GM21717 (cell line): ENCODE measurements around the gene ARSI.

Source experiments
- ATAC-seq: cut with Tn5 transposase; IDR thresholded peaks from one replicate; pipeline ENCODE4 v1.9.1; 2021; ENCODE audit warnings: mild to moderate bottlenecking, moderate library complexity; ENCODE audit not compliant: unreplicated experiment

ARSI gene

GRCh38 chr5:150309101-150309885, 6.6 kb upstream of the ARSI start:
- ATAC-seq, result no peak

DNA sequence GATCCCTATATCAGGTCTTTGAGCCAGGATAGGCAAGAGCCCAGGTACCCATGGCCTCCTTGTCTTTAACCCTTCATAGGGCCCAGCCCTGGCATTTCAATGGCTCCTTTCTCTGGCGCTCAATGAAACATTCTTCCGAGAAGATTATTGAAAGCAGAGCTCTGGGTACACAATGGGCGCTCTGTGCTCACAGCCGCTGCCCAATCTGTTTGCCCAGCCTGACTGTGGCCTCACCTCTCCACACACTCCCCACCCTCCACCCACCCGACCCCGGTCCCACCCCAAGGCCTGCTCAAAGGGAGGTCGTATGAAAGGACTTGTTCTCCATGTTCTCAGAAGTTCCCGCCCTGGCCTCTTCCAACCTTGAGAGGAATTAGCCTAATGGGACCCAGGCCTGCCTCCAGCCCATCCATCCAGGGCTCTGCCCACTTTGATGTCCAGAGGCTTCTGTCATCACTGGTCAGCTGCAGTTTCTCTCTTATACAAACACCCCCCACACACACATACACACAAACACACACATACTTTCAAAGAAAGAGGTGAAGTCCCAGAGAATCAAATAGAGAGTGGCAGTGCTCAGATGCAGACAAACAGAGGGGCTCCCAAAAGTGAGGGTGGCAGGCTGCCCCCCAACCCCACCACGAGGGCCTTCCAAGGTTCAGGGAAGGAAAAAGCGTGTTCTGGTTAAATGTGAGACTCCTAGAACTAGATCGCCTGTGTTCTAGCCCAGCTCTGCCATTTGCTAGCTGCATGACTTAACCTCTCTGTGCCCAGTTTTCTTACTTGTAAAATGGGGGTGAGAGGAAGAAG, 5.1 kb upstream of the ARSI start:
- no peak for ATAC-seq

DNA sequence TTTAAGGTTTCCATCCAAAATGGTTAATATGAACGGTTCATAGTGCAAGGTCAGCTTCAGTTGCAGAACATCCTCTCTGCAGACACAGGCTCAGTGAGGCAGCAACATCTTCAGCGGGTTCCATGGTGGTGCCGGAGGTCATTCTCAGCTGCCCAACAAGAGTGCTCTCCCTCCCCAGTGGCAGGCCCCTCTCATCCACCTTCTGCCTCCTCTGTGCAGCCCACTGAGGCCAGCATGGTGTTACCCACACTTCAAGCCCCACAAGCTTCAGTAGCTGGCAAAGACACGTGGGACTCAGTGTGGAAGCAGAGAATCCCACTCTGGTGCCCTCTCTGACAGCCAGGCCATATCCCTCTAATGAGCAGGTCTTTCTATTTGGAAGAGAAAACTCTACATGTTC, 4.1 kb upstream of the ARSI start:
- no peak for ATAC-seq

DNA sequence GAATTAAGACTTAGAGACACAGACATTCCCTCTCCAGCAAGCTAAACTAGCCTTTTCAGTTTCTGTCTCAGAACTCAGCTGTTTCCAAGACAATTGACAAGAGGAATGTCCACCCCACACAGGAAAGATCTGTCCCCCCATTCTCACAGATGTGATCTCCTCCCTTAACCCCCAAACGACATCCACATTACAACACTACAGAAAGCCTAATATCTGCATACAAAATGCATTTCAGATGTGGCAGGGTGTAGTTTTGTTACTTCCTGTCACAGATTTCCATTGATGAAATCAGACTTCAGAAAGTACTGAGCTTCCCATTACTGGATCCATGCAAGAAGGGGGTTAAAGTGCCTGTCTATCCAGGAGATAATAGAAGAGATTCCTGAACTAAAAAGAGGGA, 2.9 kb upstream of the ARSI start:
- no peak for ATAC-seq

DNA sequence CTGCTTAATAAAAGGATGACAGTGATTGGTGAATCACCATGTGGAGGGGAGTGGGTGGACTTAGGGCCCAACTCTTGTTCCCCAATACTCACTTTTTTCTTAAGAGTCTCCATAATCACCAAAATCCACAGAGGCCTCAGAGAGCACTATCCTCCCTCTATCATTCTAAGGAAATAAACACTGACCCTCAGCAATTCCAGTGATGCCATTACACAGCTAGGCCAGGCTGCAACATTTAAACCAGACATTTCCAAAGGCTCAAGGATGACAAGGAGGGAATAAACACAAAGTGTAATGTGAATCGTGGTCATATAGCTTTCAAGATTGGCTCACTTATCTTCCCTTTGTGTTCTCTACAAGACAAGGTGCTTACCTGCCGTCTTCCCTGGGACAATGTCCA, 2.4 kb upstream of the ARSI start:
- no peak for ATAC-seq

DNA sequence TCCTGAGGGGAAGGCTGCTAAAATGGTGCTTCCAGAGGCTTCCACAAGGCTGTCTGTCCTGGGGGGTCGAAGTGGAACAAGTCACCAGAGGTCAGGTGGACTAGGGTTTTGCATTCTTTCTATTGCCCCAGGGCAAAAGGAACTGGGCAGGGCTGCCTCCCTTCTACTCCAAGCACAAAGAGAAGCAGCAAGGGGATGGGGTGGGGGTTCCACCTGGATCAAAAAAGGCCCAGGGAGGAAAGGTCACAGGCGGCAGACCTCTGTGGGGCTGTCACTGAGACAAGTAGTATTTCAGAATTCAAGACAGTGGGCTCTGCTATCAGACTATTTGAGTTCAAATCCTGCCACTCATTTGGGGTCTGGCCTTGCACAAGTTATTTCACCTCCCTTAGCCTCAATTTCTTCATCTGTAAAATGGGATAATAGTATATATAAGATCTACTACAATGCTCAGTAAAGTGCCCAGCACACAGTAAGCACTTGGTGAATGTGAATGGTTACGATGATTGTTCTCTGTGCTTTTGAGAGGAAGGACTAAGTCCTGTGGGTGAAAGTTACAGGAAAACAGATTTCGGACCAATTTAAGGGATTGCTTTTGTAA, 1.9 kb upstream of the ARSI start:
- no peak for ATAC-seq

DNA sequence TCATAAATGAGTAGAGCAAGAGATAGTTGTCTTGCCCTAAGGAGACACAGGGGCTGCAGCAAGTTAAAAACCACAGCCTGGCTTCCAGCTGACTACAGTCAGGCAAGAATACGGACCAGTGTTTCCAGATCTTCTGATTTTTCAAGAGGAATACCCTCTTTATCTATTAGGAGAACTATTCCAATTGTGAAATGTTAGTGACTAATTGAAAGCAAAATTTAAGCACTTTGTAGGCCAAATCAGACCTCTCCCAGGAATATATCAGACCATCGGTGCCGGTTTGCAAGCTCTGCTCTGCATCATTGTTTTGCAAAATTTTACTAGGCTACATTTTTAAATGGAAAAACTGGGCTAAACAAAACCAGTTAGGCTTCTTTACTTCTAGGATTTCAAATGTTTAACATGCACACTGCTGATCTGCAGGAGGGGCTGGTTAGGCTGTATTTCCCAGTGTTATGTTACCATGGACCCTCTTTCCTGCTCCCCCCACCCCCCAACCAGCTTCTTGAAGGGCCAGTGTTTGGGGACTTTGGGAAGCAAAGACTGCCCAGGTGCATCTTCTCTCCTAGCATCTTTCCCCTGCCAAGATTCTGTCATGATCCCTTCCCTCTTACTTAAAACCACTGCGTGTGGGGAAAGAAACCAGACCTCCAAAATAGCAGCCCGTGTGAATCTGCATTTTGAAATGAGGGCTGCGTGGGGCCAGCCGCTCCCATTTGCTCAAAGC, 1.1 kb upstream of the ARSI start:
- no peak for ATAC-seq

DNA sequence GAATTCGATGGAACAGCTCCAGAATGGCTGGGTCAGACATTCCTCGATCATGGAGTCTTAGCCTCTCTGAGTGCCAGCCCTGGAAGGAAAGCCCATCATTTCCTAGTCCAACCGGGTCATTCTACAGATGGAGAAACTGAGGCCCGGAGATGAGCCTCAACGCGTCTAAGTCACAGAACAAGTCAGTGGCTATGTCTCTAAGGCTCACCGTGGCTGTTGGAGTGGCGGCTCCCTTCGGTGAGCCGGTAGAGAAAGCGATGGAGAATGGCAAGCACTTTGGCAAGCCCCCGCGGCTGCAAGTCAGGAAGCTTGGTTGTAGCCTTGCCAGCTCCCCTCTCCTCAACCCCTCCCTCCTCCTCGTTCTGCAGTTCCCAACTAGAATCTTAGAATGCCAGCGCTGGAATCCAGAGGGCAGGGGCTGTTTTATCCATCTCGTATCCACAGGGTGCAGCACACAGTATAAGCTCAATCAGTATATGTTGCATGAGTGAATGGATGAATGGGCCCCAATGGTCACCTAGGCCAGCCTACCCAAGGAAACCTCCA, 438 bp upstream of the ARSI start:
- no peak for ATAC-seq

- no peak for ATAC-seq
Observed at GRCh38 chr5:150301901-150302300, 804 bp downstream of the ARSI start.

DNA sequence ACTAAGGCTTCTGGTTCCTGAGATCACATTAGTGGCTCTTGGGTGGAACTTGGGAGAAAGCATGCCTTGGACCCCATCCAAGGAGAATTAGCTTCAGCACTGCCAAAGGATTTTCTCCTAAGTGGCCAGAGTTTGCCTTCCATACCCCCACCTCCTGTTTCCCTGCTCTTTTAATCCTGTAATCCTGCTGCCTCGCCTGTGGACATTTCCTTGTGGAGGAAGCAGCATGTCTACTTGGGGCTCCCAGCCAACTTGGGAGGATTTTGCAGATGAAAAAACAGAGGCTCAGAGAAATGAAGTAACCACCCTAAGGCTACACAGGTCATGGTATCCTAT, 1.6 kb downstream of the ARSI start:
- ATAC-seq, result no peak

GRCh38 chr5:150300496-150301169, 2.1 kb downstream of the ARSI start:
- no peak for ATAC-seq

GRCh38 chr5:150299571-150300327, 3.0 kb downstream of the ARSI start:
- no peak for ATAC-seq

GRCh38 chr5:150298701-150299451, 3.8 kb downstream of the ARSI start:
- no peak for ATAC-seq

DNA sequence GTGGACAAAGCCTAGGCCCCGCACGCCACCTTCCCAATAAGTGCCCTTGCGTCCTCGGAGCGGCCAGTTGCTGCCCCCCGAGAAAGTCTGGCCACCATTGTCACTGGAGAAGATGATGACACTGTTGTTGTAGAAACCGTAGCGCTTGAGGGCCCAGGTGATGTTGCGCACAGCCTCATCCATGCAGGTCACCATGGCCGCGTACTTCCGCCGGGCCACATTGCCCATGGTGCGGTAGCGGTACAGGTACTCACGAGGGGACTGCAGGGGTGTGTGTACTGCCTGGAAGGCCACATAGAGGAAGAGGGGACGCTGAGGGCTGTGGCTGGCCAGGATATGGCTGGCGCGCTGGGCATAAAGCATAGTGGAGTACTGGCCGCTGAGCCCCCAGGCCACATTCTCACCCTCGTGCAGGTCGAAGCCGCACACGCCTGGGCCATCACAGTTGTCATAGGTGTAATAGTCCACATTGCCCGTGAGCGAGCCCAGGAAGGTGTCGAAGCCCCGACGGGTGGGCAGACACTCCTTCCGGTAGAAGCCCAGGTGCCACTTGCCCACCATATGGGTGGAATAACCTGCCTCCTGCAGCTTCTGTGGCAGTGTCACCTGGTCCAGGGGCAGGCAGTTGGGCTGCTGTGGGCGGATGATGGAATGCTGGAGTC, 4.6 kb downstream of the ARSI start:
- no peak for ATAC-seq

DNA sequence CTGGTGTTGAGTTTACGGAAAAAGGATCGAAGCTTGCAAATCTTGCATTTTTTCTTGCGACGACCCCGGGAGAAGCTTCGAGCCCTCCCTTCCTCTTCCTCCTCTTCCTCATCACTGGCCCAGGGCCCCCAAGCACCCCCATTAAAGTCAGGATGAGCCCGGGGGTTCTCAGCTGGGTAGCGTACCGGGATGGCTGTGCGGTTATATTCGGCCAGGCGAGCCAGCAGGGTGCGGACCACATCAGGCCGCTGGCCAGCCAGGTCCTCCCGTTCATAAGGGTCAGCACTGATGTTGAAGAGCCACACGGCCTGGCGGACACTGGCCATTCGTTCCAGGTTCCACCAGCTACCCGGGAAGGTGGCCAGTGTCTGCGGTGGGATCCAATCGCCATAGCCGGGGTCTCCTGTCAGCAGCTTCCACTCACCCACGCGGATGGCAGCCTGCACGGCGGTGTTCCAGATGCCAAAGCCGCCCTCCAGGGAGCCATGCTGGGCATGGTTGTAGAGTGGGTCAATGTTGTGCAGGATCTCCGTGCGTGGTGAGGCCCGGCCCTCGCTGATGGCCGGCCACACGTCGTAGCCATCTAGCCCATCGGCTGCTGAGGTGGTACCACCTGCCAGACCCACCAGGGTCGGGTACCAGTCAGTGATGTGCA, 5.3 kb downstream of the ARSI start:
- no peak for ATAC-seq

GRCh38 chr5:150296496-150296895, 6.2 kb downstream of the ARSI start:
- ATAC-seq, result no peak

- ATAC-seq, result no peak
Observed at GRCh38 chr5:150295741-150296486, 6.8 kb downstream of the ARSI start.
